D341Med (cell line): ENCODE results near the gene CLCNKA.
"Not testable (repeated sequence)": the region's sequence is repeated elsewhere in the genome, so short reads cannot be mapped to it uniquely, and the experiment has no call there.

Experiments
- DNase-seq: peaks from one replicate; pipeline ENCODE4 v3.0.0; 2012; ENCODE audit warnings: low spot score

CLCNKA gene

DNA sequence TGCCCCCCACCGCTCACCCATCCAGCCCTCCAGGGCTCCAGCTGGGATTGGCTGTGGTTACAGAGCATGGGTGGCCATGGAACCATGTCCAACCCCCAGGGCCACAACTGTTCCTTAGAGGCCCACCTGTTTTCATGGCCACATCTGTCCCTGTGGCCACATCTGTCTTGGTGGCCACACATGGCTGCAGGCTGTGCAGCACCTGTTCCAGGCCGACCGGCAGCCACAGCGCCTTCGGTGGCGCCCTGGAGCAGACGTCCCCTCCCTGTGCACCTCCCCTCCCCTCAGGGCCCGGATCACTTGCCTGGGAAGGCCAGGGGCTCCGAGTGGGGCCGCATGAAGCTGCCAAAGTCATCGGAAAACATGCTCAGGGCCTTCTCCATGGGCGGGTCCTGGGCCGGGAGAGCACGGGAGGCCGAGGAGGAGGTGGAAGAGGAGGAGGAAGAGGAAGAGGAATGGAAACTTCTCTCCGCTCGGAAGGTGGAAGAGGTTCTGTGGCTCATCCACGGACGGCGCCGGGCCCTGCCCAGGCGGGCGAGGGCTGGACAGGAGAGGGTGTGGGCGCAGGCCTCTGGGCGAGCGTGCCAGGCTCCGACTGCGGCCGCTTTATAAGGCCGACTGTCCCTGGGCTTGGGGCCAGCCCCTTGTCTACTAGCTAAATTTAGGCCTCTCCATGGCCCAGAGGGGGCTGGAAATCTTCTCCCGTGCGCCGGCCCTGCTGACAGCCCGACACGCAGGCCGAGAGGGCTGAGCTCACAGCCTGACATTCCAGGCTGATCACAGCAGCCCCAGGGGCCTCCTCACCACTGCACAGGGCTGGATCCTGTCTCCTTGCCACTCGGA, 4.2 kb upstream of the CLCNKA start, which contains the start of gene HSPB7:
TSS of gene HSPB7 (minus strand) at position 583 of the 843 bp plus-strand sequence. CDS start at position 503, 80 bp downstream.
- DNase-seq, result no peak

DNA sequence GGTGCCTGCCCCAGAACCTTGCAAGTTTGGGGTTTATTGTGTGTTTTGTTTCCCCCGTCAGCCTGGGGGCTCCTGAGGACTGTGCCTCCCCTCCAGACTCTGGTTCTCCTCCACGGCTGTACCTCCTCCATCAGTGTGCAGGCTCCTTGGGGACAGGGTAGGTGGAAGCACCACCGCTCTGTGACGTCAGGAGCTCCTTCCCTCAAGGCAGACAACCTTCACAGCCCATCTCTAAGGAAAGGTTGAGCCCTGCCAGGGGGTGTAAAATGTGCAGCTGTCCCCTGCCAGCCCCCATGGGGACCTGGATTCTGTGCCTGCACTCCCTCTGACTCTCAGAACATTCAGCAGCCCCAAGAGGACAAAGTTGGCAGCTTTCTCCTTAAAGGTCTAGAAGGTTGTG, 3.5 kb upstream of the CLCNKA start:
- DNase-seq, result no peak

DNA sequence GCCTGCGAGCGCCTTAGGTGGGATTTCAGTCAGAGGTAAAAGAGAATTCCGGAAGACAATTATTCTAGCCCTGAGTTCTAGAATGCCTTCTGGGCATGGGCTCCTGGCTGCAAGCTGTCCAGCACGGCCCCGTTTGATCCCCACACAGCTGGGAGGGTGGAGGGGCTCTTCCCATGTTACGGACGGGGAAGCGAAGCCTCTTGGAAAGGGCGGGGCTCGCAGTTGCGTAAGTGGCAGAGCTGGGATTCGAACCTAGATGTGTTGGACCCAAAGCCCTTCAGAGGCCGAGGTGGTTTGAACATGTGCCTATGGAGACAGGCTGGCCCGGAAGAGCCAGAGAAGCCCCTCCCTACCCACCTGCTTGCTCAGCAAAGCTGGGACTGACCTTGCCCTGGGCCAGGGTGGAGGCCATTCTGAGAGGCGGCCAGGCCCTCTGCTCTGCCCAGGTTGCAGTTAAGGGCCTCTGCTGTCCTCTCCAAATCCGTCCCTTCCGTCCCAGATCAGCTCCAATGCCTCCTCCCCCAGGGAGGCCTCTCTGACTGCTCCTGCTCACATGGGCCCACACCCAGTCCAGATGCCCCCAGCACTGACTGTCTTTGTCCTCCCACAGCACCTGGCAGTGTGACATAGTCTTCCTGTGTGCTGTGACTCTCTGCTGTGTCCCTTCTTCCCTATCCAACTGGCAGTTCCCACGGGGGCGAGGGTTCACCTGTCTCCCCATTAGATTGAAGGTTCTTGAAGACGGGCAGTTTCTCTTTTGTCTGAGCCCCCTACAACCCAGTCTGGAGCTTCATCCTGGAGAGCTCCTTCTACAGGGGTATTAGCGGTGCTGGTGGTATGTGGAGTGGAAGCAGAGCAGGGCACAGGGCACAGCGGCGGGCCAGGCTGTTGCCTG, 2.8 kb upstream of the CLCNKA start:
- DNase-seq, result no peak

DNA sequence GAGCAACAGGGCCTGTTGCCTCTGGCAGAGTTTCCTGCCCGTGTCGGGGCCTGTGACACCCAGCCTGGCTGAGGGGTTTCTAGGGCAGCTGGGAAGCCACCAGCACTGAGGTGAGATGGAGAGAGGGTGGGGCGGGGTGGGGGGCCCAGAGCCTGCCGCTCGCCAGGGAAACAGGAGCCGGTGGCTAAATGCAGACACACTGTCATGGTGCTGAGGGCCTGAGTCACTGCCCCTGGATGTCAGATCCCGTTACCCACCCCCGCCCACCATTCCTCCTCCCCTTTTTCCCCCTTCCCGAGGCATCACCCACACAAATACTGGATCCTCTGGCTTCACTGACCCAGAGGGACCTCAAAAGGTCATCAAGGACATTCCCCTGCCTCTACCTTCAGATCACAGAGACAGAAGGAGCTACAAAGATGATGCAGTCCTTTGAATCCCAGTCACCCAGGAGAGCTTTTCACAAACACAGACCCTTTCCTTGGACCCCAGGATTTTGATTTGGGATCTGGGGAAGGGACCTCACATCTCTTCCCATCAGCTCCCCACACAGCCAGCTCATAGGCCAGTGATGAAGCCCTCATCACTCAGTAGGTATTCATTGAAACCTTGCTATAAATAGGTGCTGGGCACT, 2.1 kb upstream of the CLCNKA start:
- DNase-seq, result no peak

DNA sequence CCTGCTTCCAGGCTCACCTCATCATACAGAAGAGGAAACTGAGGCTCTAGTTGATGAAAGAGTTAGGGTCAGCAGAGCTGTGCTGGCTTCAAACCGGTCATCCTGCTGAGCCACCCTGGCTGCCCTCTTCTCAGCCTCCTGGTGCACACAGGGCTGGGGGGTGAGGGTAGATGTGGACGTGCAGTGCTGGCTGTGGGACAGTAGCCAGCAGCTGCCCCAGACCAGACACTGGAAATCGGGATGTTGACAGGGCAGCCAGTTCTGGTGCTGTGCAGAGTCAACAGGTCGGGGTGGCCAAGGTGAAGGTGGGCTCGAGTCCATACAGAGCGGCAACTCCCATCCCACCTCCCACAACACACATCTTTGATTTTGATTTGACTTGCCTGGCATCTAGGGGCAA, 1.5 kb upstream of the CLCNKA start:
- DNase-seq, result no peak

DNA sequence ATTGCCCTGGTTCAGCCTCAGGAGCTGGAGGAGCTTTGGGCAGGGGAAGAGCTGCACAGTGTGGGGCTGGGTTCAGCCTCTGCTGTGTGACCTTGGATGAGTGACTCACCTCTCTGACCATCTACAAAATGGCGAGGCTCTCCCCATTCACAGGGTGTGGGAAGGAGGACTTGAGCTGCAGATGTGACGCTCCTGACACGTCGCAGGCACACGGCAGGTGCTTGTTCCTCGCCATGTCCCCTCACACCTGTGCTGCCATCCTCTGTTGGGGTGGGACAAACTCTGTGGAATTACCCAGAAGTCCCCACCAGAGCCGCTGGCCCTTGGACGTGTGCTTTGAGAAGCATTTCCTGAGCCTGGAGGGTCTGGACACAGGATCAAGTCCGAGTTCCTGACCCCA, 958 bp upstream of the CLCNKA start:
- not testable (repeated sequence) for DNase-seq

DNA sequence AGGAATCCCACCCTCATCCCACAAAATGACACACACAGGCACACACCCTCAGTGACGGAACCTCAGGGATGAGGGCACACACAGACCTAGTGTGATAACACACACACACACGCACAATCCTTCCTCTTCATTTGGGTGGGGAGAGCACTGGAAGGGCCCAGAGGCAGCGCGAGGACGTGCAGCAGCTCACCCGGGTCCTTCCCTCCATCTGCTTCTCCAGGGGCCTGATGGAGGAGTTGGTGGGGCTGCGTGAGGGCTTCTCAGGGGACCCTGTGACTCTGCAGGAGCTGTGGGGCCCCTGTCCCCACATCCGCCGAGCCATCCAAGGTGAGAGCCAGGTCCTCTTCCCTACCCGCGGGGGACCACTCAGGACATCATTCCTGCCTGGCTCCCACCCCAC, 557 bp downstream of the CLCNKA start:
- no peak for DNase-seq

DNA sequence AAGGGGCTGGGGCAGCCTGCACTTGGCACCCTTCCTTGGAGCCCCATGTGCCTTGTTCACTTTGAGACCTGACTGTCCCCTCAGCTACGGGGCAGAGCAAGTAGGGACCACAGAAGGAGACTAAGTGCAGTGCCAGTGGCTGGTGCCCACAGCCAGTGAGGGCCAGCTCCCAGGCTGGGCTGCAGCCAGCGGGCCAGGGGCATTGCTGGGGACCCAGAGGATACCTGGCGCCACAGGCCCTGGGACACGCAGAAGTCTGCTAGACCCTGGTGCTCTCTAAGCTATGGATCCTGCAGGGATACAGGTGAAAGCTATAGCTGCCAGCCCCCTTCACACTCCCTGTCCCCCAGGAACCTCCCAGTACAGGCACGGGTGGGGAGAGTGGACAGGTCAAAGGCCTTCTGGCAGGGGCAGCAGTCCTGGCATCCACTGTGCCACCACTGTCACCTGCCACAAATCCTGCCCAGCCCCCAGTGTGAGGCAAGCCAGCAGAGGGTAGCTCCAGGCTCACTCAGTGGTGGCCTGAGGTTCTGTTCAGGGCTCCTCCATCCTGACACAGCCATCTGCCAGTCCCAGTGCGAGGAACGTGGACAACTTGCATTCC, 1.3 kb downstream of the CLCNKA start:
- no peak for DNase-seq

DNA sequence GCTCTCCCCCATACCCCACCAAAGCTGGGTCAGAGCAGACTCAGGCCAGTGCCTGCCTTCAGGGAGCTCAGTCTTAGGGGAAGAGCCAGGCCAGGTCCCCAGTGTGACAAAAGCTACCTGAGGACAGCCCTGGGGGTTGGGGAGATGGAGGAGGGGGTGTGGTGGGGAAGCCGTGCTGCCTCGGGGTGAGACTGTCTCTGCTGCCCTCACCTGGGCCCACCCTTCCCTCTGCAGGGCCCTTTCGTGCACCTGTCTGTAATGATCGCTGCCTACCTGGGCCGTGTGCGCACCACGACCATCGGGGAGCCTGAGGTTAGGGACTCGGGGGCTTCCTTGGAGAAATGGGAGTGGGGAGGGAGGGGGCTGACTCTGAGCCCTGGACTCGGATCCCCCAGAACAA, 4.5 kb downstream of the CLCNKA start:
- not testable (repeated sequence) for DNase-seq

DNA sequence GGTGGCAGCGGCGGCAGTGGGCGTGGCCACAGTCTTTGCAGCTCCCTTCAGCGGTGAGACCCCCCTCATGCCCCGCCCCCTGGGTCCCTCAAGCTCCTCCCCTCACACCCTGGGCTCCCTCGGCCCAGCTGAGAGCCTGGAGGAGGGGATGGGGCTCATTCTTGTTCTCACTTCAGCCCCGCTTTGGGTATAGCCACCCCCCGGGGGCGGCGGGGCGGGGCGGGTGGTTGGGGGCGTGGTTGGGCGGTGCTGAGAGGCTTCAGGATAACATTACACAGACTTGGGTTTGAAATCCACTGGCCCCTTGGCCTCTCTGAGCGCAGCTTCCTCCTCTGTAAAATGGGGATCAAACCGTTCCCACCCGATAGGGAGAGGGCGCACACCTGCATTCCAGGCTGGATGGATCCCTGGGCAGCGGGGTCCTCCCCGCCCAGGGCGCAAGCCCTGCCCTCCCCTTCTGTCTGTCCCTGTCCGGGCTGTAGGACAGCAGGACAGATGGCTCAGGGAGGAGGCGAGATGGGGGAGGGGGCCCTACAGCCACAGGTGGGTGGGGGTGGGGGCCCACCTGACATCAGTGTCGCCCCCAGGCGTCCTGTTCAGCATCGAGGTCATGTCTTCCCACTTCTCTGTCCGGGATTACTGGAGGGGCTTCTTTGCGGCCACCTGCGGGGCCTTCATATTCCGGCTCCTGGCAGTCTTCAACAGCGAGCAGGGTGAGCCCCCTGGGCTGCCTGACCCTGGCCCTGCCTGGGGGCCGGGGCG, 5.1 kb downstream of the CLCNKA start:
- peak; percentile 55 for DNase-seq

DNA sequence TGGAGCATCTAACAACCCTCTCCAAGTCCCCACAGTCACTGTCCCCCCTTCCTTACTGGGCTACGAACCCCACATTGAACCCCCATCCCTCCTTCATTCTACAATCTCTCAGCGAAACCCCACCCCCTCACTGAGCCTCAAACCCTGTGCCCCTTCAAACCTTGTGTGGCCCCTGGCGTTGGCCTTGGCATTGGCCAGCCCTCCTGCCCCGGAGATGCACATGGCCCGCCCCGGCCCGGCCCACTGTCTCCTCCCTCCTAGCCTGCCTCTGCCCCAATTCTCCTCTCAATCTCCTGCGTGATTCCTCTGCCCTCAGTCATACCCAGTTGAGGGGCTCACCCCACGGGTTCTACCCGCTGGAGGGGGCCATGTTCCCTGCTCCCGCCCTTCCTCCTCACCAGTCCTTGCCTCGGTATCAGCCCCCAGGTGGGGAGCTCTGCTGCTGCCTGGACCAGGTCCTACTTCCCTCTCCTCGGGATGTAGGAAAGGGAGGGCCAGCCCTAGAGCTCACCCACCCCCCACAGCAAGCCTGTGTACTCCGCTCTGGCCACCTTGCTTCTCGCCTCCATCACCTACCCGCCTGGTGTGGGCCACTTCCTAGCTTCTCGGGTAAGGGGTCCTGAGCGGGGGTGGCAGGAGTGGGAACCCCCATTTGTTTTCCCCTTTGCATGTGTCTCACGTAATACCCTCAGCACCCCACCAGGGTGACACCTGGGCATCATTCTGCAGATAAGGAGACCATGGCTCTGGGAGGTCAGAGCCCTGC, 6.6 kb downstream of the CLCNKA start:
- no peak for DNase-seq

DNA sequence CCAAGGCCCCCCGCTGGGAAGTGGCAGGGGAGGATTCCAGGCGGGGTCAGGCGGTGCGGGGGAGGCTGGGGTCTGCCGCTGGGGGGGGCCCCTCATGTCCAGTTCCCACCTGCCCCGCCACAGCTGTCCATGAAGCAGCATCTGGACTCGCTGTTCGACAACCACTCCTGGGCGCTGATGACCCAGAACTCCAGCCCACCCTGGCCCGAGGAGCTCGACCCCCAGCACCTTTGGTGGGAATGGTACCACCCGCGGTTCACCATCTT, 7.1 kb downstream of the CLCNKA start:
- DNase-seq, result not testable (repeated sequence)

DNA sequence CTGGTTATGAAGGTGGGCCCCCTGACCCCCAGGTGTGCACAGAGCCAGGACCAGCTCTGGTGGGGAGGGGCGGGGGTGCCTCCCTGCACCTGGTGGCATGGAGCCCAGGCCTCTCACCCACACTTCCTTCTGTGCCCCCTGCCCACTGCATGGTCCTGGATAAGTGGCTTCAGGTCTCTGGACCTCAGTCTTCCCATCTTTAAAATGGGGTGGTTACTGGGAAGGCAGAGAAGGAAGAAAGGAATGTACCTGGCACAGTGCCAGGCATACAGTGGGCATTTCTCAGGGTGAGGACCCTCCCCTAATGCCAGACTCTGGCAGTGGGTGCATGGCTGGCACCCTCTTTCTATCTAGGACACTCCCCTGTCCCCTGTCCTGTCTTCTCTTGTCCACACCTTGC, 7.5 kb downstream of the CLCNKA start:
- DNase-seq, result no peak

DNA sequence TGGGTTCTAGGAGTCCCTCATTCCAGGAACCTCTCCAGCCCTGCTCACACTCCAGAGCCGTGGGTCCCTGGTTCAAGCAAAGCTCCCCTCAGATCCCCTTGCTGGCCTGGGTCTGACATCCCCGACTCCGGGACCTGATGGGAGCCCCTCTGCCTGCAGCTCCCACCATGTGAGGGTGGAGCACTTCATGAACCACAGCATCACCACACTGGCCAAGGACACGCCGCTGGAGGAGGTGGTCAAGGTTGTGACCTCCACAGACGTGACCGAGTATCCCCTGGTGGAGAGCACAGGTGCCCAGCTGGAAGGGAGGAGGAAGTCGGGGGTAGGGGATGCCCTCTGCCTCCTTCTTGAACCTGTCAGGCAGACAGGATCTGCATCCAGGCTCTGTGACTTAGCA, 9.7 kb downstream of the CLCNKA start:
- no peak for DNase-seq

DNA sequence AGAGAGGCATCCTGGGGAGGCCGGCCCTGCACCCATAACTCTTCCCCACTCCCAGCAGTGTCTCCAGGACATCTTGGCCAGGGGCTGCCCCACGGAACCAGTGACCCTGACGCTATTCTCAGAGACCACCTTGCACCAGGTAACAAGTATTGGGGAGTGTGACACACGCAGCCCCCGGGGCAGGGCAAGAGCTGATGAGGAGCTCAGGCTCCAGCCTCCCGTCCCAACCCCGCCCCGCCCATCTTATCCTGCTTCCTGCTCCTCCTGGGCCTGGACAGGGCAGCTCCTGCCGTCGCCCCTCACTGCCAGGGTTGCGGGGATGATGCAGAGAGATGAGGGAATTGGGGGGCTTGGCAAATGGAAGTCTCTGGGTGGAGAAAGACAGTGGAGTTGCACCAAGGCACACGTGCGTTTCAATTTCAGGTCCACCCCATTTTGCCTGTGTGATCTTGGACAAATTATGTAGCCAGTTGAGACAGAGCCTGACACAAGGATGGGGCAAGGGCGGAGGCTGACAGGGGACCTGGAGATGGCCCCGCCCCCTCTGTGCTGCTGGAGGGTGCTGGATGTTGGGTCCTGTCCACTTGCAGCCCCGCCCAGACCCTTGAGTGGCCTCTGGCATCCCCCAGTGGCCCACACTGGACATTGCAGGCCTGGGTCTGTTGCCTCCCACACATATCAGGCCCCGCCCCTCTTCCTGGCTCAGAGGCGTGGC, 10.7 kb downstream of the CLCNKA start:
- peak; percentile 82 for DNase-seq

DNA sequence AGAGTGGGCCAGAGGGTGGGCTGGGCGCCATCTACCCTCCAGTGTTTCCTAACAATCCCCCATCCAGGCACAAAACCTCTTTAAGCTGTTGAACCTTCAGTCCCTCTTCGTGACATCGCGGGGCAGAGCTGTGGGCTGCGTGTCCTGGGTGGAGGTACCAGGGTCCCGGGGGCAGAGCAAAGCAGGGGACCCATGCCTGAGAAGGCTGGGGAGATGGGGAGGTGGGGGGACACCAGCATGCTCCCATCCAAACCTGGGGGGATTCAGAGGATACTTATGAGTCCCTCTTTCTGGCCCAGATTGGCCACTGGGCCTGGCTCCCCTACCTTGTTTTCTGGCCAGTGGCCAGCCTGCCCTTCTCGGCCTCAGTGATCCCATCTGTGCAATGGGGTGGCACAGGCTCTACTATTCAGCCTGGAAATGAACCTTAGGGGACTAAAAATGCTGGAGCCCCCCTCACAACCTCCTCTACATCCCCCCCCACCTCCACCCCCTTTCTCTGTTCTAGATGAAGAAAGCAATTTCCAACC, 11.3 kb downstream of the CLCNKA start:
- not testable (repeated sequence) for DNase-seq

DNA sequence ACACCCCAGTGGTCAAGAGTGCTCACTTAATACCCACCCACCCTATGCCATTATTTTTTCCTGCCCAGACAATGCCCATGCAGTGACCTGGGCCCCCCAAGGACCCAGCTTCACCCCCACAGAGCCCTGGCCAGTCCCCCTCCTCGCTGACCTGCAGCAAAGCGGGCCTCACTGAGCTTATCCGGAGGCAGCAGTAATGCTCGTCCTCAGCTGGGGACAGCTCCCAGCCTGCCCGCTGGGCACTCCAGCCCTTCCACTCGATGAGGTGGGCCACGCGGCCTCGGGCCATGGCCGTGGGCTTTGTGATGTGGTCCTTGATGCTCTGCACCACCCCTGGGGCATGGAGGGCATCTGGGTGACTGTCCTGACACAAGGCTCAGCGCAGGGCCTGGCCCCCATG, 14.6 kb downstream of the CLCNKA start:
- not testable (repeated sequence) for DNase-seq

DNA sequence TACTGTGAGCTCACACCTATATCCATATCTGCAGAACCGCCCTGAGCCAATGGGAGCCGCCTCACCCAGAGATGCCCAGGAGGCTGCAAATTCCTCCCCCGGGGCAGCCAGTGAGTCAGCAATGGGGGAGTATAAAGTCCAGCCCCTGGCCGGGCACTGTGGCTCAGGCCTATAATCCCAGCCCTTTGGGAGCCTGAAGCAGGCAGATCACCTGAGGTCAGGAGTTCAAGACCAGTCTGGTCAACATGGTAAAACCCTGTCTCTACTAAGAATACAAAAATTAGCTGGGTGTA, 16.7 kb downstream of the CLCNKA start:
- DNase-seq, result no peak

DNA sequence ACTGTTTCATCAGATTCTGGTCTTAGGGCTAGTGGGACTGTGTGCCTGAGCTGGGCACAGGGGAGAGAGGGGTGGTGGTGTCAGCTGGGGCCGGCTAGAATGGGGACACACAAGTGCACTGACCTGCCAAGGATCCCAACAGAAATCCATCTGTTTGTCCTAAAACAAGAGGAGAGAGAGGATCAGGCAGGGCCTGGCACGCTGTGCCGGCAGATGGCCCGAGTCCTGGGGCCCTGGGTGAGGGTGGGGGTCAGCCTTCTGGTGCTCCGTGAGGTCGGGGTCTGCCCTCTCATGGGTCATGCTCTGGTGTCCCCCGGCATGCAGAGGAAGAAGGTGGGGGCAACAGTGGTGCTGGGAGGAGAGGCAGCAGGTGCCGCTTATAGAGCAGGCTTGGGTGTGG, 18.0 kb downstream of the CLCNKA start:
- DNase-seq, result not testable (repeated sequence)

DNA sequence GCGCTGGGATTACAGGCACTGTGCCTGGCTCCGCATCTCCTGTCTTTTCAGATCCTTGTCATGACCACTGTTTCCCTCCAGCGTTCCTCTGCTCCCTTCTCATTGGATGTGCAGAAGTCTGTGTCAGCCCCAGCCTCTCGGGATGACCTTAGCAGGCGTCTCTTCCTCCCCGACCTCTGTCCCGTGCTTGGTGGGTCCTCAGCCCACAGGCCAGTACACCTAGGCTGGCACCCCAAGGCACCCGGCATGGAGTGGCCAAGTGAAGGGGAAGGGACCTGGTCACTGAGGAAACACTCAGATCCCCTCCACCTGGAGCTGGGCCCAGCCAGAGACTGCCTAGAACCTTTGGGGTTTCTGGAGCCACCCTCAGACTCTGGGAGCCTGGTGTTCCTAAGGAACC, 19.4 kb downstream of the CLCNKA start:
- DNase-seq, result no peak
